ENCODE measurements around the gene ASIC1. TPM values are rescaled to one million over a fixed set of nuclear protein-coding genes. Genes with fewer than 3 reads are reported as not detected.

Gene ASIC1
- total RNA-seq, 4 donors from 2014 or later: 0.59 to 2.2 (median 1.5) TPM

GRCh38 chr12:50041062-50041860 lies 16.1 kb upstream of the ASIC1 start:
- DNase-seq (ENCODE audit: low spot score in 2 of 2): peak in 1 of 2 donors; percentile 22
- no peaks in the 10 kb centered on the region for H3K9me3 ChIP-seq
- H3K27me3 ChIP-seq: no peaks in the 10 kb centered on the region
- H3K36me3 ChIP-seq: no peaks in the 10 kb centered on the region
- peaks cover 8% of the 10 kb centered on the region for H3K4me1 ChIP-seq
- TF ChIP-seq POLR2A (IDR thresholded peaks at IDR 0.05): no peak
- no peak for TF ChIP-seq POLR2AphosphoS5 (IDR thresholded peaks at IDR 0.05)
- no peak for TF ChIP-seq CTCF (IDR thresholded peaks at IDR 0.05)
- no peak for TF ChIP-seq EP300 (IDR thresholded peaks at IDR 0.05)
- H3K27ac ChIP-seq: no peak overlapping the region
- no peak overlapping the region for H3K4me3 ChIP-seq
- WGBS: 85% methylated on average over 15 of the region's 15 CpGs

- 92% methylated on average over 5 of the region's 5 CpGs for WGBS
- TF ChIP-seq POLR2A (IDR thresholded peaks at IDR 0.05) (no peak), EP300 (IDR thresholded peaks at IDR 0.05) (no peak), POLR2AphosphoS5 (IDR thresholded peaks at IDR 0.05) (no peak), CTCF (IDR thresholded peaks at IDR 0.05) (no peak)
These were observed 15.4 kb upstream of the ASIC1 start for GRCh38 chr12:50041962-50042361.

GRCh38 chr12:50042693-50043092 lies 14.7 kb upstream of the ASIC1 start:
- Histone ChIP-seq H3K4me1 (peaks cover 8% of the 10 kb centered on the region), H3K27ac (no peak overlapping the region), H3K4me3 (no peak overlapping the region), H3K9me3 (no peaks in the 10 kb centered on the region), H3K36me3 (no peaks in the 10 kb centered on the region), H3K27me3 (no peaks in the 10 kb centered on the region)
- 90% methylated on average over 4 of the region's 6 CpGs for WGBS
- DNase-seq (ENCODE audit: low spot score in 2 of 2): no peak
- TF ChIP-seq EP300 (IDR thresholded peaks at IDR 0.05): no peak
- TF ChIP-seq POLR2AphosphoS5 (IDR thresholded peaks at IDR 0.05): no peak

More at GRCh38 chr12:50041962-50042361, 15.4 kb upstream of the ASIC1 start:
- H3K27ac ChIP-seq: no peak overlapping the region
- no peaks in the 10 kb centered on the region for H3K9me3 ChIP-seq
- no peaks in the 10 kb centered on the region for H3K27me3 ChIP-seq
- no peak overlapping the region for H3K4me3 ChIP-seq
- H3K36me3 ChIP-seq: no peaks in the 10 kb centered on the region
- peak in 1 of 2 donors; percentile 28 for DNase-seq (ENCODE audit: low spot score in 2 of 2)
- peaks cover 8% of the 10 kb centered on the region for H3K4me1 ChIP-seq

- WGBS: 83% methylated on average over 2 of the region's 2 CpGs
- H3K4me3 ChIP-seq: no peak overlapping the region
- DNase-seq (ENCODE audit: low spot score in 2 of 2): no peak
- H3K27me3 ChIP-seq: no peaks in the 10 kb centered on the region
- TF ChIP-seq POLR2A (IDR thresholded peaks at IDR 0.05): no peak
- no peak for TF ChIP-seq EP300 (IDR thresholded peaks at IDR 0.05)
- no peak for TF ChIP-seq POLR2AphosphoS5 (IDR thresholded peaks at IDR 0.05)
- no peak for TF ChIP-seq CTCF (IDR thresholded peaks at IDR 0.05)
- H3K4me1 ChIP-seq: peaks cover 8% of the 10 kb centered on the region
- no peak overlapping the region for H3K27ac ChIP-seq
- no peaks in the 10 kb centered on the region for H3K9me3 ChIP-seq
- H3K36me3 ChIP-seq: no peaks in the 10 kb centered on the region
These were observed 14.1 kb upstream of the ASIC1 start for GRCh38 chr12:50043308-50043707.

- DNase-seq (ENCODE audit: low spot score in 2 of 2): no peak
- Histone ChIP-seq H3K27me3 (peaks cover 4% of the 10 kb centered on the region), H3K36me3 (no peaks in the 10 kb centered on the region), H3K27ac (no peak overlapping the region), H3K9me3 (no peaks in the 10 kb centered on the region), H3K4me3 (no peak overlapping the region), H3K4me1 (peaks cover 8% of the 10 kb centered on the region)
- 74% methylated on average over 6 of the region's 6 CpGs for WGBS
- TF ChIP-seq CTCF (IDR thresholded peaks at IDR 0.05): no peak
These were observed 13.5 kb upstream of the ASIC1 start for GRCh38 chr12:50043854-50044253.
